Measurements from ENCODE around the gene FAM78B.

The FAM78B gene

DNA sequence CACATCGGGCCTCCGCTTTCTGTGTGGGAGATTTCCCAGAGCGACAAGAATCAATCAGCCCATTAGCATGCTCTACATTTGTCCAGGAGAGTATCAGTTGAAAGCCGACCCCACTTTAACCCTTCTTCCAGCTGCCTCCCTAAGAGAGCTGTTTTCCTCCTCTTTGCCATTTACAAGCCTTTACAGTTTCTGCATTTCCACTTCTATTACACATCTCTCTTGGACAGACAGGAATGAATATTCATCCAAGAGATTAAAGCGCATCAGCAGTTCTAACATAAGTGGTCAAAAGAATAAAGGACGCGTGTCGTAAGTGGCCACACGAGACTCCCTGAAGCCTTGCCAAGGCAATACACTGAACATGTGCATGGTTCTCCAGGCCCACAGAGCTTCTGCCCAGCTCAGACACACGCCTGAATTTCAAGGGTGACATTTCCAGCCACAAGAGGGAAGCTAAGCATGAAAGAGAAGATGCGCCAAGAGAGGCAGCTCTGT, 47.3 kb downstream of the FAM78B start:
- H3K4me3 ChIP-seq (ENCODE audit: low read depth, low read length), result no peak overlapping the region
- TF ChIP-seq, protein P1, sequence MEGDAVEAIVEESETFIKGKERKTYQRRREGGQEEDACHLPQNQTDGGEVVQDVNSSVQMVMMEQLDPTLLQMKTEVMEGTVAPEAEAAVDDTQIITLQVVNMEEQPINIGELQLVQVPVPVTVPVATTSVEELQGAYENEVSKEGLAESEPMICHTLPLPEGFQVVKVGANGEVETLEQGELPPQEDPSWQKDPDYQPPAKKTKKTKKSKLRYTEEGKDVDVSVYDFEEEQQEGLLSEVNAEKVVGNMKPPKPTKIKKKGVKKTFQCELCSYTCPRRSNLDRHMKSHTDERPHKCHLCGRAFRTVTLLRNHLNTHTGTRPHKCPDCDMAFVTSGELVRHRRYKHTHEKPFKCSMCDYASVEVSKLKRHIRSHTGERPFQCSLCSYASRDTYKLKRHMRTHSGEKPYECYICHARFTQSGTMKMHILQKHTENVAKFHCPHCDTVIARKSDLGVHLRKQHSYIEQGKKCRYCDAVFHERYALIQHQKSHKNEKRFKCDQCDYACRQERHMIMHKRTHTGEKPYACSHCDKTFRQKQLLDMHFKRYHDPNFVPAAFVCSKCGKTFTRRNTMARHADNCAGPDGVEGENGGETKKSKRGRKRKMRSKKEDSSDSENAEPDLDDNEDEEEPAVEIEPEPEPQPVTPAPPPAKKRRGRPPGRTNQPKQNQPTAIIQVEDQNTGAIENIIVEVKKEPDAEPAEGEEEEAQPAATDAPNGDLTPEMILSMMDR (IDR thresholded peaks at IDR 0.05; ENCODE audit: low read depth, low read length), result no peak
- DNase-seq (ENCODE audit: low read depth, low spot score), result no peak
- in situ Hi-C loops (cut with HindIII; ENCODE audit: low sequenced_read_pairs), result no loop called here

DNA sequence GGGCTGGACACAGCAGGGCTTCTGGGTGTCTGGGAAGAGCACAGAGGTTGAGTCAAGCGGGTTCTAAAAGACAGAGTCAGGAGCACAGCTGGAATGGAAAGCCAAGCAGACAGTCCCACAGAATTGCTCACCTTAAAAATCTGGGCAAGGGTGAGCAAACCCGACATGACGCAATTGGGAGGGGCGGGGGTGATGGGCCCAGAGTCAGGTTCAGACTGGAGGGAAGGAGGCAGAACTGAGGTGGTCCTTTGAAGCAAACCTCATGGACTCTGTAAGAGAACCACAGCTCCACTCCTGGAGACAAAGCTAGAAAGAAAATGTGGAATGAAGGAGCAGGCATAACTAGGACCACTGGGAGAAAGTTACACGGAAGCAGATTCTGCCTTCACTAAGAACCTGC, 49.0 kb downstream of the FAM78B start:
- TF ChIP-seq, protein P1 (IDR thresholded peaks at IDR 0.05; ENCODE audit: low read depth, low read length), result no peak
- in situ Hi-C loops (cut with HindIII; ENCODE audit: low sequenced_read_pairs), result no loop called here

DNA sequence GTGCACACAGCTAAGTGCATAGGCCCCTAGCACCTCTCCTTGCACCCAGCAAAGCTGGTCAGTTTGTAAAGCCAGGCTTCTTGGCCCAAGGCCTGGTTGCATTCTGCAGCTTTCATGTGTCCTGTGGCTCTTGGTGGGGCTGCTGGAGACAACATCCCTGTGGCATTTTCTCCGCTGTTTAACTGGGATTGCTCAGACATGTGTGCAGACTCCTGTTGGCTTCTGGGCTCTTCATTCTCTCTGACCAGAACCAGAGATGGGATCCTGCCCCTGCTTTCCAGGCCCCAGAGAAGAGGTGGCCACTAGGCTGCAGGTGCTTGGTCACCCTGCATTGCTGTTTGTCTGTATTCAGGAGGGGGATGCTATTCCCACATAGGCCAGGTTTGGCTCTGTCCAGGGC, 50.8 kb downstream of the FAM78B start:
- TF ChIP-seq, protein P1 (IDR thresholded peaks at IDR 0.05; ENCODE audit: low read depth, low read length), result no peak
- H3K4me3 ChIP-seq (ENCODE audit: low read depth, low read length), result no peak overlapping the region
- DNase-seq (ENCODE audit: low read depth, low spot score), result no peak
- in situ Hi-C loops (cut with HindIII; ENCODE audit: low sequenced_read_pairs), result no loop called here

More for the DNA sequence above, 49.0 kb downstream of the FAM78B start:
- no peak for DNase-seq (ENCODE audit: low read depth, low spot score)
- no peak overlapping the region for H3K4me3 ChIP-seq (ENCODE audit: low read depth, low read length)

GRCh38 chr1:166114419-166114818, 52.4 kb downstream of the FAM78B start:
- TF ChIP-seq, protein P1 (IDR thresholded peaks at IDR 0.05; ENCODE audit: low read depth, low read length), result no peak
- H3K4me3 ChIP-seq (ENCODE audit: low read depth, low read length), result no peak overlapping the region
- no peak for DNase-seq (ENCODE audit: low read depth, low spot score)
- in situ Hi-C loops (cut with HindIII; ENCODE audit: low sequenced_read_pairs), result no loop called here

DNA sequence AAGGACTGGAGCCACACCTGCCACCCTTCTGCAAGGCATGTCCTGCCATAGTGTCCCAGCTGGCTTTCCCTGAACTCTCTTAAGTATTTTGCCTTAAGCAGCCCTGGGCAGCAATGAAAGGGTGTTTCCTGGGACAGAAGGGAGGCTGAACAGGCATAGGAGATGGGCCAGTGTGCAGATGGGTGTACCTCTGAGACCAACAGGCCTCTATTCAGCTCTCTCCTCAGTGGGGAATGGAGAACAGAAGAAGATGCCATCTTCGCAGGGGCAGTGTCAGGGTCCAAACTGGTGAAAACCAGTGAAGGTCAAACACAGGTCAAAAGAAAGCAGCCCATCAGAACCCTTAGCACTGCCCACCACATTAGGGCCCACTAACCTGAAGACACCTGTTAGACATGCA, 53.2 kb downstream of the FAM78B start:
- no peak overlapping the region for H3K4me3 ChIP-seq (ENCODE audit: low read depth, low read length)
- no peak for DNase-seq (ENCODE audit: low read depth, low spot score)
- in situ Hi-C loops (cut with HindIII; ENCODE audit: low sequenced_read_pairs), result no loop called here
- TF ChIP-seq, protein P1 (IDR thresholded peaks at IDR 0.05; ENCODE audit: low read depth, low read length), result no peak

- TF ChIP-seq, protein P1 (IDR thresholded peaks at IDR 0.05; ENCODE audit: low read depth, low read length), result no peak
- in situ Hi-C loops (cut with HindIII; ENCODE audit: low sequenced_read_pairs), result no loop called here
- no peak overlapping the region for H3K4me3 ChIP-seq (ENCODE audit: low read depth, low read length)
- no peak for DNase-seq (ENCODE audit: low read depth, low spot score)
These were observed 53.8 kb downstream of the FAM78B start for GRCh38 chr1:166113031-166113430.

DNA sequence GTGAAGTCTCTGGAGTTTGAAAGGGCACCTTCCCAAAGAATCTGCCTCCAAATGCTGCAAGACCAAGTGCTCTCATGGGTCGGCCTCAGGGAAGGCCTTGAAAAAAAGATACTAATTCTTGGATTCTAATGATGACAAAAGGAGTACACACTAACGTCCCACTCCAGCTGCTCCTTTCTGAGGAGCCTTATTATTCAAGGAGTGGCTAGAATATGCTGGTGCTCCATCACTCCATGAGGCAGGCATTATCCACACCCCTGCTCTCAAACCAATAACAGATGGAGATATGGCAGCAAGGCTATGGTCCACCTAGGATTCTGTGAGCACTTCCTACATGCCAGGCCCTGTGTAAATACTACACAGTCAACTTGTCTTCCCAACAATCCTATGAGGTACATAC, 54.4 kb downstream of the FAM78B start:
- DNase-seq (ENCODE audit: low read depth, low spot score), result no peak
- TF ChIP-seq, protein P1 (IDR thresholded peaks at IDR 0.05; ENCODE audit: low read depth, low read length), result no peak
- in situ Hi-C loops (cut with HindIII; ENCODE audit: low sequenced_read_pairs), result no loop called here
- H3K4me3 ChIP-seq (ENCODE audit: low read depth, low read length), result no peak overlapping the region

Data from astrocyte of the spinal cord (primary cell).